ENCODE measurements around the gene S100A4. TPM values are rescaled to one million over a fixed set of nuclear protein-coding genes. Genes with fewer than 3 reads are reported as not detected.
A peak's percentile ranks its signal among the peaks of the same experiment; 100 is the strongest.

S100A4 gene
- total and polyA plus RNA-seq, 9 donors: 12.7 to 160 (median 45.3) TPM

GRCh38 chr1:153573351-153573750, 27.7 kb upstream of the S100A4 start:
- no peak overlapping the region for H3K27ac ChIP-seq
- no peaks in the 10 kb centered on the region for H3K36me3 ChIP-seq
- DNase-seq: no peak
- no peak overlapping the region for H3K4me3 ChIP-seq
- H3K27me3 ChIP-seq: no peaks in the 10 kb centered on the region
- 68 to 83% (median 75%) methylated on average over 3 of the region's 3 CpGs for WGBS, 3 donors
- TF ChIP-seq EP300 (IDR thresholded peaks at IDR 0.05) (no peak), POLR2A (IDR thresholded peaks at IDR 0.05) (no peak)
- TF ChIP-seq, protein P1, sequence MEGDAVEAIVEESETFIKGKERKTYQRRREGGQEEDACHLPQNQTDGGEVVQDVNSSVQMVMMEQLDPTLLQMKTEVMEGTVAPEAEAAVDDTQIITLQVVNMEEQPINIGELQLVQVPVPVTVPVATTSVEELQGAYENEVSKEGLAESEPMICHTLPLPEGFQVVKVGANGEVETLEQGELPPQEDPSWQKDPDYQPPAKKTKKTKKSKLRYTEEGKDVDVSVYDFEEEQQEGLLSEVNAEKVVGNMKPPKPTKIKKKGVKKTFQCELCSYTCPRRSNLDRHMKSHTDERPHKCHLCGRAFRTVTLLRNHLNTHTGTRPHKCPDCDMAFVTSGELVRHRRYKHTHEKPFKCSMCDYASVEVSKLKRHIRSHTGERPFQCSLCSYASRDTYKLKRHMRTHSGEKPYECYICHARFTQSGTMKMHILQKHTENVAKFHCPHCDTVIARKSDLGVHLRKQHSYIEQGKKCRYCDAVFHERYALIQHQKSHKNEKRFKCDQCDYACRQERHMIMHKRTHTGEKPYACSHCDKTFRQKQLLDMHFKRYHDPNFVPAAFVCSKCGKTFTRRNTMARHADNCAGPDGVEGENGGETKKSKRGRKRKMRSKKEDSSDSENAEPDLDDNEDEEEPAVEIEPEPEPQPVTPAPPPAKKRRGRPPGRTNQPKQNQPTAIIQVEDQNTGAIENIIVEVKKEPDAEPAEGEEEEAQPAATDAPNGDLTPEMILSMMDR (IDR thresholded peaks at IDR 0.05): no peak
- no peaks in the 10 kb centered on the region for H3K9me3 ChIP-seq
- intact Hi-C loops (cut with DNase I): loop anchor here in 2 of 4 donors (10.0 kb wide), 2 partner anchors 51 to 201 kb away; partner anchors contain the start of genes S100A1 (in 1 of the 2), S100A13 (in 1 of the 2) and SLC27A3 (in 1 of the 2)
- peaks cover 2% of the 10 kb centered on the region for H3K4me1 ChIP-seq (ENCODE audit: insufficient read depth)

GRCh38 chr1:153572569-153573015, 27.0 kb upstream of the S100A4 start:
- H3K36me3 ChIP-seq: no peaks in the 10 kb centered on the region
- H3K4me1 ChIP-seq (ENCODE audit: insufficient read depth): peaks cover 1% of the 10 kb centered on the region
- intact Hi-C loops (cut with DNase I): loop anchor here in 2 of 4 donors (10.0 kb wide), 2 partner anchors 52 to 202 kb away; partner anchors contain the start of genes S100A1 (in 1 of the 2), S100A13 (in 1 of the 2) and SLC27A3 (in 1 of the 2)
- DNase-seq: peak; percentile 79 to 87 (median 84)
- no peak overlapping the region for H3K4me3 ChIP-seq
- TF ChIP-seq, protein P1 (IDR thresholded peaks at IDR 0.05): peak; percentile 74 to 80 (median 76)
- no peak for TF ChIP-seq EP300 (IDR thresholded peaks at IDR 0.05)
- no peak for TF ChIP-seq POLR2A (IDR thresholded peaks at IDR 0.05)
- 4 to 6% (median 6%) methylated on average over 3 of the region's 3 CpGs for WGBS, 3 donors
- H3K27ac ChIP-seq: no peak overlapping the region
- H3K9me3 ChIP-seq: no peaks in the 10 kb centered on the region
- H3K27me3 ChIP-seq: no peaks in the 10 kb centered on the region

GRCh38 chr1:153571706-153572105, 26.1 kb upstream of the S100A4 start:
- TF ChIP-seq, protein P1 (IDR thresholded peaks at IDR 0.05): no peak
- H3K4me3 ChIP-seq: no peak overlapping the region
- intact Hi-C loops (cut with DNase I): loop anchor here in 2 of 4 donors (10.0 kb wide), 2 partner anchors 53 to 203 kb away; partner anchors contain the start of genes S100A1 (in 1 of the 2), S100A13 (in 1 of the 2) and SLC27A3 (in 1 of the 2)
- 66 to 74% (median 69%) methylated on average over 7 of the region's 7 CpGs for WGBS, 3 donors
- H3K36me3 ChIP-seq: no peaks in the 10 kb centered on the region
- H3K9me3 ChIP-seq: no peaks in the 10 kb centered on the region
- no peaks in the 10 kb centered on the region for H3K27me3 ChIP-seq
- peaks cover 4% of the 10 kb centered on the region for H3K4me1 ChIP-seq (ENCODE audit: insufficient read depth)
- no peak for DNase-seq
- no peak overlapping the region for H3K27ac ChIP-seq

DNA sequence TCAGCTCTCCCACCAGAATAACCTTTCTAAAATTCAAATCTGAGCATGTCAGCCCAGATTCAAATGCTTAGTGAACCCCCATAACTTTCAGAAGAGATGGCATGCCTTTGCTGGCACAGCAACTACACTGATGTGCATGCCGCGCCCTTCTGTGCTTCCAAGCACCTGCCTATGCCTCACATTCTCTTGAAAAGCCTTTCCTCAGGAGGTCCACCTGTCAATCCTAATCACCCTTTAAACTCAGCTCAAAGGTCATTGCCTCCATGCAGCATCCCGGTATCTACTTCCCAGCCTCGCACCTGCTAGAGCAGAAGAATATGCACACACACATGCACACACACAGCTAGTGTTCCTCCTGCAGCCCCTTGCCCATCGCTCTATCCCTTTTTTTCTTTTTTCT, 25.3 kb upstream of the S100A4 start:
- Histone ChIP-seq H3K27me3 (no peaks in the 10 kb centered on the region), H3K36me3 (no peaks in the 10 kb centered on the region), H3K4me1 (ENCODE audit: insufficient read depth) (peaks cover 11% of the 10 kb centered on the region), H3K4me3 (no peak overlapping the region), H3K9me3 (no peaks in the 10 kb centered on the region), H3K27ac (no peak overlapping the region)
- intact Hi-C loops (cut with DNase I): loop anchor here in 2 of 4 donors (10.0 kb wide), 2 partner anchors 54 to 204 kb away; partner anchors contain the start of genes S100A1 (in 1 of the 2), S100A13 (in 1 of the 2) and SLC27A3 (in 1 of the 2)
- DNase-seq: no peak
- TF ChIP-seq EP300 (IDR thresholded peaks at IDR 0.05) (no peak), POLR2A (IDR thresholded peaks at IDR 0.05) (no peak)
- TF ChIP-seq, protein P1 (IDR thresholded peaks at IDR 0.05): no peak
- WGBS, 3 donors: 91 to 93% (median 92%) methylated on average over 5 of the region's 5 CpGs
